ENCODE measurements around the gene MYO9B. TPM values are rescaled to one million over a fixed set of nuclear protein-coding genes. Genes with fewer than 3 reads are reported as not detected.
A peak's percentile ranks its signal among the peaks of the same experiment; 100 is the strongest.

Gene MYO9B
- total and polyA plus RNA-seq, 2 of the 13 experiments (the other 11 are each of a cell fraction or from before 2014, with no cell fraction given) = 18.0 to 18.3 TPM

GRCh38 chr19:17249887-17250548 lies 174.4 kb downstream of the MYO9B start (continued):
- TF ChIP-seq MAX (IDR thresholded peaks at IDR 0.05) (no peak), ATF1 (CRISPR knock-in tag; IDR thresholded peaks at IDR 0.05) (no peak), ZNF781 (CRISPR knock-in tag; IDR thresholded peaks at IDR 0.05; ENCODE audit: borderline replicate concordance, not compliant biosample characterization) (no peak)

GRCh38 chr19:17254636-17255035 lies 179.1 kb downstream of the MYO9B start:
- no peak overlapping the region for H3K9ac ChIP-seq (ENCODE audit: insufficient read depth, low read depth, low read length)
- no peaks in the 10 kb centered on the region for H3K9me3 ChIP-seq (ENCODE audit: low read length)
- DNase-seq (ENCODE audit: low spot score) (no peak), FAIRE-seq (no peak), ATAC-seq (no peak)
- H3K36me3 ChIP-seq (replicated peaks in 1 of 2; ENCODE audit: control insufficient read depth in 1 of 2, insufficient read depth in 2 of 2, low read length in 2 of 2) = no peaks in the 10 kb centered on the region
- H3K4me3 ChIP-seq (replicated peaks in 1 of 3; ENCODE audit: insufficient read depth in 1 of 3, low read depth in 2 of 3, low read length in 3 of 3) = peak overlapping the region in 1 of 3 experiments; percentile 54; a peak in 1 of 6 replicates
- H3K27me3 ChIP-seq (ENCODE audit: control insufficient read depth in 1 of 2, insufficient read depth in 2 of 2, low read length in 2 of 2) = no peaks in the 10 kb centered on the region
- ChIA-PET POLR2A (interaction anchor here (0.8 to 2.2 kb wide), 13 partner anchors 8 to 151 kb away, joined by 3 to 28 read pairs (median 7); partner anchors contain the start of genes ABHD8, BABAM1, BST2 and DDA1), CTCF (ENCODE audit: low intra/inter-chr PET ratio, low total read pairs) (no interaction called here)
- H4K20me1 ChIP-seq (ENCODE audit: insufficient read depth, low read length) = no peaks in the 10 kb centered on the region
- H3K27ac ChIP-seq (ENCODE audit: extremely low read length, insufficient read depth, low read length) = no peak overlapping the region
- in situ Hi-C loops (cut with HindIII; ENCODE audit: extremely low pct_ligation_motif_present, low pct_unique_long_range_greater_than_20kb) (no loop called here), intact Hi-C loops (cut with micrococcal nuclease; ENCODE audit: unreplicated experiment) (no loop called here)
- 85% methylated on average over 10 of the region's 10 CpGs for WGBS (ENCODE audit: low lambda C conversion rate)
- H3K79me2 ChIP-seq (ENCODE audit: insufficient read depth, low read length) = no peaks in the 10 kb centered on the region
- peak overlapping the region; percentile 56 for H3K4me2 ChIP-seq (ENCODE audit: low read depth, low read length)
- BruUV-seq (replicated peaks) = no TSS peak
- H2AFZ ChIP-seq (ENCODE audit: low read length) = no peak overlapping the region
- H3K4me1 ChIP-seq (ENCODE audit: insufficient read depth, low read length) = peaks cover 33% of the 10 kb centered on the region
- no peak for TF ChIP-seq SIN3B (IDR thresholded peaks at IDR 0.05; ENCODE audit: low read length)
- TF ChIP-seq MTA3 (CRISPR knock-in tag; IDR thresholded peaks at IDR 0.05) = no peak
- no peak for TF ChIP-seq PRDM15 (CRISPR knock-in tag; IDR thresholded peaks at IDR 0.05)
- no peak for TF ChIP-seq ETV5 (CRISPR knock-in tag; IDR thresholded peaks at IDR 0.05; ENCODE audit: borderline replicate concordance)
- no peak for TF ChIP-seq REXO4 (CRISPR knock-in tag; IDR thresholded peaks at IDR 0.05; ENCODE audit: borderline replicate concordance)
- TF ChIP-seq ZNF703 (CRISPR knock-in tag; IDR thresholded peaks at IDR 0.05; ENCODE audit: borderline replicate concordance) = no peak
- TF ChIP-seq TCF7L2 (IDR thresholded peaks at IDR 0.05; ENCODE audit: low read depth, low read length) = no peak
- TF ChIP-seq ZNF749 (CRISPR knock-in tag; IDR thresholded peaks at IDR 0.05; ENCODE audit: borderline replicate concordance) = no peak
- no peak for TF ChIP-seq ZBTB26 (CRISPR knock-in tag; IDR thresholded peaks at IDR 0.05; ENCODE audit: borderline replicate concordance)
- TF ChIP-seq NFKB2 (CRISPR knock-in tag; IDR thresholded peaks at IDR 0.05; ENCODE audit: borderline replicate concordance) = no peak
- no peak for TF ChIP-seq ZFP62 (CRISPR knock-in tag; IDR thresholded peaks at IDR 0.05)
- TF ChIP-seq TRIM22 (IDR thresholded peaks at IDR 0.05) = no peak
- no peak for TF ChIP-seq XBP1 (CRISPR knock-in tag; IDR thresholded peaks at IDR 0.05)
- no peak for TF ChIP-seq SNAPC5 (CRISPR knock-in tag; IDR thresholded peaks at IDR 0.05; ENCODE audit: borderline replicate concordance)
